CD4-positive, alpha-beta T cell treated with Interleukin-12 subunit alpha and Interleukin-12 subunit beta, for 1 hour (primary cell): ENCODE data around the gene SLC9A4.

Experiments used
- DNase-seq: peaks from one replicate; pipeline ENCODE4 v3.0.0-alpha.2; 2020

Gene SLC9A4, protein sequence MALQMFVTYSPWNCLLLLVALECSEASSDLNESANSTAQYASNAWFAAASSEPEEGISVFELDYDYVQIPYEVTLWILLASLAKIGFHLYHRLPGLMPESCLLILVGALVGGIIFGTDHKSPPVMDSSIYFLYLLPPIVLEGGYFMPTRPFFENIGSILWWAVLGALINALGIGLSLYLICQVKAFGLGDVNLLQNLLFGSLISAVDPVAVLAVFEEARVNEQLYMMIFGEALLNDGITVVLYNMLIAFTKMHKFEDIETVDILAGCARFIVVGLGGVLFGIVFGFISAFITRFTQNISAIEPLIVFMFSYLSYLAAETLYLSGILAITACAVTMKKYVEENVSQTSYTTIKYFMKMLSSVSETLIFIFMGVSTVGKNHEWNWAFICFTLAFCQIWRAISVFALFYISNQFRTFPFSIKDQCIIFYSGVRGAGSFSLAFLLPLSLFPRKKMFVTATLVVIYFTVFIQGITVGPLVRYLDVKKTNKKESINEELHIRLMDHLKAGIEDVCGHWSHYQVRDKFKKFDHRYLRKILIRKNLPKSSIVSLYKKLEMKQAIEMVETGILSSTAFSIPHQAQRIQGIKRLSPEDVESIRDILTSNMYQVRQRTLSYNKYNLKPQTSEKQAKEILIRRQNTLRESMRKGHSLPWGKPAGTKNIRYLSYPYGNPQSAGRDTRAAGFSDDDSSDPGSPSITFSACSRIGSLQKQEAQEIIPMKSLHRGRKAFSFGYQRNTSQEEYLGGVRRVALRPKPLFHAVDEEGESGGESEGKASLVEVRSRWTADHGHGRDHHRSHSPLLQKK

DNA sequence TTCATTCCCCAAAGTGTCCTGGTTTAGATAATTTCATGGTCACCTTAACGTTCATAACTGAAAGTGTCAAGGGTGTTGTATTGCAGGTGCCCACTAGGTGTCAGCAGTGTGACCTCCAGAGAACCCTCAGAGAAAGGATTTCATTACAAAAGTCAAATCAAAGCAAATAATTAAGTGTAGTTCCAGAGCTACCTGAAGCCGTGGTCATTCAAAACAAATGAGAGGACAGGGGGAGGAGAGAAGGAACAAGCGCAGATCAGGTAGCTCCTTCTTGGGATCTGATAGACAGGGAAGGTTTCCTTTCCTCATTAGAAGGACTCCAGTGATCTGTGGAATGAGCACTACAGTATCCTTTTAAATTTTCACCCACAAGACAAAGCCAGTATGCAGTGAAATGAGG lies at the start of gene SLC9A4:
Gene SLC9A4 (plus strand): TSS at position 207 of the 400 bp plus-strand sequence. CDS start 534 bp downstream, outside the sequence.
- DNase-seq = peak; percentile 46

DNA sequence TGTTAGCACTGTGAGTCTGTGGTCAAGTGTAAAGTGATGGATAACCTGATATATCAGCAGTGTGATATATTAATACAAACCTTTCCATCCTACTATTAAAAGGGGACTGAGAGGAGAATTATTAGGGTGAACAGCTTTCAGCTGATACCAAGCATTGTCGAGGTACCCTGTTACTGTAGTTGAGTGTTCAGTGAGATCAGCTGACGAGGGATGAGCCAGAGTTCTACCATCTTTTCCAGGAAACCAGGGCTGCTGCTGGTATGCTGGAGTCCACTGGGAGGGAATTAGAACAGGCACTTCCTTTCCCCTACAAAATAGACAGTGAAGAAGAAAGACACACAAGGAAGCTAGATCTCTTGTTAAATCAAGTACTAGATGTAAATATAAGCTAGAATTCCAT lies 49.7 kb upstream of the SLC9A4 start:
- DNase-seq = no peak

DNA sequence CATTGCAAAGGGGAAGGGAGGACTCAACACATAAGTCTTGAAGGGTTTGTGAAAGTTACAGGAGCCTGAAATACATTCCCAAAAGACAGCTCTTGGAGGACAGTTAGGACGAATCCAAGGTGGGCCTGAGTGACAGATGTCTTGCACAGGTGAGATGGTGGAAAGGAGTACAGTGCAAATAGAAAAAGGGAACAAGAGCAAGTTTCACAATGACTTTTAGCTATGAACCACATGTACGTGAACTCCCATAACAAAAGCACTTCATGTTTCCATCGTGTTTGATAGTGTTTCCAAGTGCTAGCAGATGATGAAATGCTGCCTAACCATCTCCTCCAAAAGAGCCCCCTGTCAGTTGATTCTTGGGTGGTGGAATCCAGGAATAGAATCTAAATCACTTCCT lies 48.3 kb upstream of the SLC9A4 start:
- DNase-seq = no peak

DNA sequence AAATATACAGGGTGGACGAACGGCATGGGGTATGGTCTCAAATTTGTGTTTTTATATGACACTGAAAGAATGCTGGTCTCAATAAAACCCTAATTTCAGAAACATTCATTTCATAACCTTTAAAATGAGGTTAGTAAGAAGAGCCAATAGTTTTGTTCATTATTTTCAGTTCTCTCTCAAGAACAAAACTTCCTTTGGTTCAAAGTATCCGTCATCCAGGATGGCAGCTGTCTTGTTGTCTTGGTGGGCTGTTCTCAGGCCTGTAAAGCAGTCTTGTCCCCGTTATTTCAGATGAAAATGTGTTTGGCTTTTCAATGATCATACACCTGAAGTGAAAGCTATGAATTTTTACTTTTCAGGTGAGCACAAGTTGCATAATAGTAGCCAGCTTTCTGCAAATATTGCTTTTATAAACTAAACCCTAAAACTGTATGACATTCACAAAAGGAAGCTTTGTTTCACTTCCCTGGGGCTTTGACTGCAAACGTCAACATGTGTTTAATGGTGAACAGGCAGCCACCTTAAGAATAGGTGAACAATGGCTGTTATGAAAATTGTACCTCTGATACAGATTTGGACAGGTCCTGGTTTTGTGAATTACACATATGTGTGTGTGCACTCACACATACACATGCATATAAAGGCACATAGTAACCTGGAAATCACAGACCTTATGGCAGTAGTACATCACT lies 47.4 kb upstream of the SLC9A4 start:
- DNase-seq = no peak

DNA sequence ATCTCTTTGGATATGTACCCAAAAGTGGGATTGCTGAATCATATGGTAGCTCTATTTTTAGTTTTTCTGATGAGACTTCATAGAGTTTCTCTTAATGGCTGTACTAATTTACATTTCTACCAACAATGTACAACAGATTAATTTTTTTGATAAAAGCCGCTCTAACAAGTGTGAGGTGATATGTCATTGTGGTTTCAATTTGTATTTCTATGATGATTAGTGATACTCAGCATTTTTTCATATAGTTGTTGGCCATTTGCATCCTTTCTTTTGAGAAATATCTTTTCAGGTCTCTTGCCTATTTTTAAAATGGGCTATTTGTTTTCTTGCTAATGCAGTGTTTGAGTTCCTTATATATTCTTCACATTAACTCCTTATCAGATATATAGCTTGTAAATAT lies 45.8 kb upstream of the SLC9A4 start:
- no peak for DNase-seq

DNA sequence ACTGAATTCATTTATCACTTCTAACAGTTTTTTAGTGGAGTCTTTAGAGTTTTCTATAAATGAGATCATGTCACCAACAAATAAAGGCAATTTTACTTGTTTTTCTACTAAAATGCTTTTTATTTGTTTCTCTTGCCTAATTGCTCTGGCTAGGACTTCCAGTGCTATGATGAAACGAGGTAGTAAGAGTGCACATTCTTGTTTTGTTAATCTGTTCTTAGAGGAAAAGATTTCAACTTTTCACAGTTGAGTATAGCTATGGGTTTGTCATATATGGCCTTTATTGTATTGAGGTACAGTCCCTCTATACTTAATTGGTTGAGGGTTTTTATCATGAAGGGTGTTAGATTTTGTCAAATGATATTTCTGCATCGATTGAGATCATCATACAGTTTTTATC lies 44.5 kb upstream of the SLC9A4 start:
- no peak for DNase-seq

DNA sequence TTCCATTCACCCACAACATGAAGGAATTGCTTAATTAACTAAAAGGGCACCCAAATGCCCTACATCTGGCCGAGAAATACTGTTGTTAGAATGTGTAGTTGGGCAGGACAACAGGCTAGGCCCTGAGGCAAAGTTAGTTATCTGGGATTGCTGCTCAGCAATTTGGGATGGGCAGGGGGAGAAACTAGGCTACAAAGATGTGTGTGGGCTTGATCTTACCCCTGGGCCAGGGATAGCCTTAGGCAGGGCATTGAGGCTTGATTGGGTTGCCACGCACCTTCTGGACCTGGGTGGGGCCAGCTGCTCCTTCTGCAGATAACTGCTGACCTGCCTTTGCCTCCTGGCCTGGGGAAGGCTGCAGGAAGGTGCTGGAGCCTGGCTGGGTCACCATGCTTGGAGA lies 40.6 kb upstream of the SLC9A4 start:
- no peak for DNase-seq

DNA sequence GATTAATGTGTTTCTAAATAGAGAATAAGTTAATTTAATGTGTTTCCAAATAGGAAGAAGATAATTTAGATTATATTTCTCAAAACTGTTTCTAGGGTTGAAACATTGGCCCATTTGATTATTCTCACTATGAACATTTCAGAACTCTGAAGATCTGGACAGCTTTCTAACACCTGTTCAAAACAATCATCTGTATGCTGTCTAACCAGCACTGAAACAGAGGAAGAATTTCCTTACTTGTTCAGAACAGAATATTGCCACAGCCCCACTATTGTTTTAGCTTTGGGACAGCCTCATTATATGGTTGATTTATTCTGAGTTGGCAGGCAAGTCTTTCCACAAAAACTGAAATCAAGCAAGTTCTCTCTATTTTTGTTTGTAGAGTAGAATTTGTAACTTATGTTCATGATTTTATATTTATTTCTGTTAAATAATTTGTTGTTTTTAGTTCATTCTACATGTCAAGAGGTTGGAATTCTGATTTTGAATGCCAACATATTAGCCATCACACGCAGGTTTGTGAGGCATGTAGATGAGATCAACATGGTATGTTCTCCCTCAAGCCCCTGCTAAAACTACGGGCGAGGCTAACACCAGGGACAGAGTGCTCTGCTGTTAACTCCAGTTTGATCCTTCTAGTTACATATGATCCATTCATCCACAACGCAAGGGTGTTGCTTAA lies 38.9 kb upstream of the SLC9A4 start:
- no peak for DNase-seq

DNA sequence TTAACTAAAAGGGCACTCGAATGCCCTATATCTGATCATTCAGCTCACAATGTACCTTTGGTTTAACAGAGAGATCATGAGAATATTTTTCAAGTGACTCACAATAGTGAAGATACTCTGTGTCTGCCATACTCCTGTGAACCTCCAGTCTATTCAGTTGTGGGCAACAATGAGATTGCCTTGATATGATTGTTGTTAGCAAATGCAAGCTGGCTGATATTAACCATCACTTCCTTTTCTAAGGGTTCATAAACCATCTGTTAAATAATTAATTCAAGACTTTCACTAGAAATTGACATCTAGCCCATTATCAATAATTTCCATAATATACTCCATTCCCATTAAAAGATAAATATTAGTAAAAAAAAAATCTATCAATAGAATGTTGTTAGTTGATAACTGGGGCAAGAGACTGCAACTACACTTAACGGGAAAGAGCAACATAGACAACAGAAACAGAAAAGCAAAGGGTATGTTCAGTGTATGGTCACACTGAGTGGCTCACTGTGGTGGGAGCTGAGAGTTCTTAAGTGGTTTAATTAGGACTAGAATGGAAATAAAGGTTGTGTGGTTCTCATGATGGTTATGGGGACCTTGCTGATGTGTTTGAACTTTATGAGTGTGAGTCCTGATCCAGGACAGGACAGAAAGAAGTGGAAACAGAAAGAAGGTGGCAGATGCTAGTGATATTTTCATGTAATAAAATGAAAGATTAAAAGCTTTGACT lies 38.2 kb upstream of the SLC9A4 start:
- no peak for DNase-seq

DNA sequence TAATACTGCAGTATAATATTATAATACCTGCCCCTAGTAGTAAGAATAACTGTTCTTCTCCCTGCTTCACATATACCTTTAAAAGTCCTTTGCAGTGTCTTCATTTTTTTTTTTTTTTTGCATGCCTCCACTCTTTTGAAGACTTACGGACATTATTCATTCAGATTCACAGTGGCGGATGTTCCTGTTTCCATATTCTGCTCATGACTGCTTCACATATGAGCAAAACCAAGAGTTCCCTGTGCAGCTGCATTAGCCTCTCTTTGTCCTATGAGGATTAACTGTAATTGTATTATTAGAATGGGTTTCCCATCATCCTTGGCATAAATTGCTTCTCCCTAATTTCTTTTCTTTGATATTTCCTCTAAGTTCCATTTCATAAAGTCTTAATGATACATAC lies 37.3 kb upstream of the SLC9A4 start:
- no peak for DNase-seq

DNA sequence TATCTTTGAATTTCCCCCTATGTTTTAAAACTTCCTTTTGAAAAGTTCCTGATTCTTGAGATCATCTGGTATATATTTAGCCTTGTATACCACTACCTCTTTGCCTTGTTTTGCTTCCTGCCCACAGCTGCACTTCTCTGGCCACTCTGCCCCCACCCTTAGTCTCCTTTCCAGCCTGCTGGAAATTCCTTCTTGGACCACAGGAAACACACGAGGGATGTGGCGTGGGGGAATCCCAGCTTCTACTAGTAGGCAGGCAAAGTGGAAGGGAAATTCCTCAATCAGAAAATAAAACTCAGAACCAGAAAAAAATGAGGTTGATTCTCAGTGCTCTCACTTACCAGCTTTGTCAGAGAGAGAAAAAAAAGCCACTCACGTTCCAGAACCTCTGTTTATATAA lies 36.7 kb upstream of the SLC9A4 start:
- DNase-seq = peak; percentile 28

DNA sequence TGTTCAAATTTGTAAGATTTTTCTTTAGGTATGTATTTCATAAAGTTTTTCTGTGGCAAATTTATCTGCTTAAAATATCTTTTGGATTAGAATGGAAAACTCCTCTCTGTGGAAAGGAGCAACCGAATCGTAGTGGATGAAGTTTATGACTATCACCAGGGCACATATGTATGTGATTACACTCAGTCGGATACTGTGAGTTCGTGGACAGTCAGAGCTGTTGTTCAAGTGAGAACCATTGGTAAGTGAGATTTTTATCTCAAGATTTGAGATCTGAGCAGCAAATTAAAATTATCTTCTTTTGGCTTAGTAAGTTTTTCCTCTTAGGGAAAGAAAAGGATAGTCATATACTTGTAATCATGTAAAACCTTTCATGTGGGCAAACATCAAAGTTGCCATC lies 35.9 kb upstream of the SLC9A4 start:
- no peak for DNase-seq

DNA sequence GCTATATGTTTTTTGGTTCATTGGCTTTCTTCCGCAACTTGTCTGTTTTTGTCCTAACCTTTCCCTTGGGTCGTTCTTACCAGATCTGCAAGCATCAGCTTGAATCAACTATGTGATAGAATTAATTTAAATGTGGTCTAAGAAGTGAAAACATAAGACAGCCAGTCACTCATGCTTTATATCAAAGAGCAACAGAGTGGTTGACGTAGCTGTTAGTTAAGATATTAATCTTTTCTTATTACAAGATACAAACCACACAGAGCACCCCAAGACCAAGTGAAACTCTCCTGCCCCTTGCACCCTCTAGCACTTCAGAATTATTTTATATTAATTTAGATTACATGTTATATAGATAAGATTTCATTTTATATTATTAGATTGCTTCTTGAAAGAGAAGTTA lies 34.9 kb upstream of the SLC9A4 start:
- no peak for DNase-seq

DNA sequence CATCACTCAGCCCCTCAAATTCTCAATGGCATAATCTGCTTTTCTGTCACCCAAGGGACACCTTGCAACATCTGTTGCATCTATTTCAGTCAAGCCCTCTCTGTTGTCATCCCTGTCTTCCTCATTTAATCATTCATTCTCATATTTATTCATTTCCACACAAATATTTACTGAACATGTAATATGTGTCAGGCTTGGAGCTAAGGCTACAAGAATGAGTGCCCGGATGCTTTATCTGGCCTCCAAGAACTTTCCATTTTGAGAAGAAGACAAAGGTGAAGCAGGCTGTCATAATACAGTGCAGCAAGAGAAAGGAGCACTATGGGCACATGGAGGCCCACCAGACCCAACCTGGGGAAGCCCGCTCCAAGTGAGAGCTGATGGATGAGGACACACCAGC lies 34.4 kb upstream of the SLC9A4 start:
- DNase-seq = no peak

DNA sequence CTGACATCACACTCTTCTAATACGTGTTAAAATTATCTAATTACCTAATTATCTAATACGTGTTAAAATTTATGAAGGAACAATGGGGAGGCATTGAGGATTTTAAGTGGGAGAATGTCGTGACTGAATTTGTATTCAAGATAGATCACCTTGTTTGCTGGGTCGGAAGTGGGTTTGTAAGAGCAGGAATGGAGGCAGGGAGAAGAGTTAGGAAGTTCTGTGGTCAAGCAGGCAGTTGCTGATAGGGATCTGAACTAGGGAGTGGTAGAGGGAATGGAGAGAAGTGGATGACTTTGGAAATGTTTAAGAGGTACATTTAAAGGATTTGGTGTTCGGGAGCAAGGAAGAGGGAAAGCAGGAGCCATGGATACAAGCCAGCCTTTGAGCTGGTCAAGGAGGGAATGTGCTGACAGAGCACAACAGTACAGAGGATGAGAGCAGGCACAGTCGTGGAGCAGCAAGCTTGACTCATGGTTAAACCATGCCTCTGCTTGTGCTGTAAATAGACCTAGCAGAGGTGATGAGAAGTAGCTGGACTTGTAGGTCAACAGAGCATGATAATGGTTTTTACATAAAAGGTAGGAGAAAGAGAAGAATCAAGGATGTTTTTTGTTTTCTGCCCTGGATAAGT lies 33.8 kb upstream of the SLC9A4 start:
- no peak for DNase-seq

DNA sequence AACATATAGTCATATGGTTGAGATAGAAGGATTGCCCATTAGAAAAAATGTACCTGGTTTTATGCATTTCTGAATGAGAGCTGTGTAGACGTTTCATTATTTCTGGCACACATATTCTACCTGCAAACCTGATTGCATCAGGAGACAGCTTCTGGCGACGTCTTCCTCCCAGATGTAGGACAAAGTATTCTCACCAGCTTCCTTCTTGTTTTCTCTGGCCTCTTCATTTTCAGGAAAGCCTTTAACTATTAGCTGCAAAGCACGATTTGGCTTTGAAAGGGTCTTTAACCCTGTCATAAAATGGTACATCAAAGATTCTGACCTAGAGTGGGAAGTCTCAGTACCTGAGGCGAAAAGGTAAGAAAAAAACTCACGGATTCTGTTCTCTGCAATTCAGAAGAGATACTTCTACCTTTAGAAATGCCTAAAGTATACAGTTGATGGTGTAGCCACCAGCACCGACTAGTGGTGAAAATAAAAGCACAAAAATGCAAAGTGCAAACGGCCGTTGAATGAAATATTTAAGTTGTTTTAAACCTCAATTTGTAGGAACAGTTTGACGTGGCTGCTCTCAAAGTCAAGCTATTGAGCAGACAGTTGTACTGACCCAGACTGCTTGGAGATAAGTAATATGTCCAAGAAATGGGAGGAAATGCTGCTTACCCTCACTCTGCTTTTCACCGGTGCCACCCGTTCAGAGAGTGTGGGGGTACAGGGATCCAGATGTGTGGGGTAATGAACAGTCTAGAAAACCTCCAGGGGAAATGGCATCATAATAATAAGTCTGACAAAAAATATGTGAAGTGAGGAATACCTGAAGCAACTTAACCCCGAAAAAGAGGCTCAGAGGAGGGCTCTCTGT lies 29.8 kb upstream of the SLC9A4 start:
- peak; percentile 64 for DNase-seq

DNA sequence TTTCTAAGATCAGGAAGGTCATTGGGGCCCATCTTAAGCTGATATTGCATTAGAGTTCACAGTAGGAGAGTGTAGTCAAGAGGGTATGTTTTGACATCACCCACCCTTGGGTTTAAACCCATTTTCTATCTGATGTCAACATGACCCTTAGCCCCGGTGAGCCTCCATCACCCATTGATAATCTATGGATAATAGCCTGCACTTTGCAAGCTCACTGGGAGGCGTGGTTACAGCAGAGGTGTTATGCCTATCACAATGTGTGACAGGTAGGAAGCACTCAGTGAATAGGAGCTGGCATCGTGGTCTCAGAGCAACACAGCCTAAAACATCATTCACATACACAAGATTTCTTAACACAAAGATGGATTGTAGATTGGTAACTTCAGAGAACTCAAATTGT lies 28.8 kb upstream of the SLC9A4 start:
- DNase-seq = no peak

DNA sequence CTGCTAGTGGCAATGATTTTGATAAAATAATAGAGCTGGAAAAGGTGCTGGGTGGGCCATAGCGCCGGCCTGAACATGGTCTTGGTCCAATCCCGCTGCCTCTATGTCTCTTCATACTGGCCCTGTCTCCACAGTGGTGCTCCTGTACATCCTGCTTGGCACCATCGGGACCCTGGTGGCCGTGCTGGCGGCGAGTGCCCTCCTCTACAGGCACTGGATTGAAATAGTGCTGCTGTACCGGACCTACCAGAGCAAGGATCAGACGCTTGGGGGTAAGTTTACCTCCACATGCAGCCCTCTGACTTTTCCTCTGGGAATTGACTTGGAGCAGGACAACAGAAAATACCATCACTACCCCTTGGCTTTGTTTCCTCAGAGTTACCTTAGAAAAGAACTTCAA lies 26.1 kb upstream of the SLC9A4 start:
- DNase-seq = no peak

DNA sequence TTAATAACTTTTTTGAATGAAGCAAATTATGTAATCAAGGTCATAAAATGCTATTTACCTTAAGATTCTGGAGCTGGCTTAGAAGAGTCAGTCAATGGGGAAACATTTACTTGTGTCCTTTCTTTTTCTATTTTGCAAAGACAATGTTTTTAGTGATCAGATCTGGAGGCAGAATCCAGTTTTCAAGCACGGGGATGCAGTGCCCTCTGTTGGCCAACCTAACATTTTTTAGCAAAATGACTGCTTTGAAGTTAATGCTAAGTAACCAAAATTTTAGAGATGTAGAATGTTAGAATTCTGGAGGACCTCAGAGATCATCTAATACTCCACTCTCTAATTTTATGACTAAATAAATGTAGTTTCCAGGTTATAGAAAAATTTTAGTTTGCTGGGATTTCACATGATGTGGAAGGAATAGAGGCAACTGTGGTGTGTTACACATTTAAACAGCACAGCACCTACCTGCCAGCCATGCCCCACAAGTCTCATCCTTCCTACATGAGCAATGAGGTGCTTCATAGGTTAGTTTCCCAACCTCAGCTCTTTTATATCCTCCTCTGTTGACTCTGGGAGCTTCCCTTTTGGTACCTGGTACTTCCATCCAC lies 23.6 kb upstream of the SLC9A4 start:
- peak; percentile 66 for DNase-seq

DNA sequence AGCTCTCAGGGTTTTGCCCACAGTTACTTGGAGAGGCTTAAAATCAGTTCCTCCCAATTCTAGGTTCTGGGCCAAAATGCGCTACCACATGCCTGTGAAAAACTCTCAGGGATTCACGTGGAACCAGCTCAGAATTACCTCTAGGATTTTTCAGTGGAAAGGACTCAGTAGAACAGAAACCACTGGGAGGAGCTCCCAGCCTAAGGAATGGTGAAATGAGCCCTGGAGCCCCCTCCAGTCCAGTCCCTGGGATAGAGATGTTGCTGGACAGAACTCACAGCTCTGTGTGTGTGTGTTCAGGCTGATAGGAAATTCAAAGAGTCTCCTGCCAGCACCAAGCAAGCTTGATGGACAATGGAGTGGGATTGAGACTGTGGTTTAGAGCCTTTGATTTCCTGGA lies 21.1 kb upstream of the SLC9A4 start:
- no peak for DNase-seq

DNA sequence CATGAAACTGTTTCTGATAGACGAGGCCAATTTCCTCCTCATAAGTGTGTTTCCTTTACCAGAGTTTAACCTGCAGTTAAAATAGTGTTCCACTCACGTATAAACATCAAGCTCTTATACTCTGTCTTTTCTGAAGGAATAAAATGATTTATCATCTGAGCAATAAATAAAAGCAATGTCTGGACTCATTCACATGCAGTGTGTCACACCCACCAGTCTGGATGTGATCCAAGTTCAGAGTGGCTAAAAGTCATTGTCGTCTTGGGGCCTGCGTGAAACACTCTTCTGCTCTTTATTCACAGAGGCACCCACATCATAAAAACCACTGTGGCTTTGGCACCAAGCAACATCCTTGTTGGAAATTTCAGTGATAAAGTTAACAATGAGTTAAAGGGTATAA lies 19.5 kb upstream of the SLC9A4 start:
- no peak for DNase-seq
